Measurements from ENCODE around the gene THBS4.

THBS4 gene

GRCh38 chr5:80125962-80126480 lies 90.9 kb downstream of the THBS4 start:
- peaks cover 3% of the 10 kb centered on the region for H3K36me3 ChIP-seq (ENCODE audit: control insufficient read depth, insufficient read depth, low read length)
- peaks cover 22% of the 10 kb centered on the region for H3K4me1 ChIP-seq (ENCODE audit: control insufficient read depth, insufficient read depth, low read length, poor library complexity, severe bottlenecking)
- no peak overlapping the region for H3K27ac ChIP-seq (ENCODE audit: insufficient read depth, low read length, poor library complexity, severe bottlenecking)
- DNase-seq = no peak
- H3K27me3 ChIP-seq (replicated peaks; ENCODE audit: control insufficient read depth, insufficient read depth, low read length, poor library complexity, severe bottlenecking) = no peaks in the 10 kb centered on the region
- H3K4me3 ChIP-seq (ENCODE audit: insufficient read depth, low read depth, low read length, poor library complexity, severe bottlenecking) = no peak overlapping the region
- H3K9me3 ChIP-seq (ENCODE audit: control insufficient read depth, low read length) = no peaks in the 10 kb centered on the region

- Histone ChIP-seq H3K27ac (ENCODE audit: insufficient read depth, low read length, poor library complexity, severe bottlenecking) (no peak overlapping the region), H3K4me1 (ENCODE audit: control insufficient read depth, insufficient read depth, low read length, poor library complexity, severe bottlenecking) (peaks cover 27% of the 10 kb centered on the region), H3K4me3 (ENCODE audit: insufficient read depth, low read depth, low read length, poor library complexity, severe bottlenecking) (no peak overlapping the region), H3K9me3 (ENCODE audit: control insufficient read depth, low read length) (no peaks in the 10 kb centered on the region), H3K27me3 (replicated peaks; ENCODE audit: control insufficient read depth, insufficient read depth, low read length, poor library complexity, severe bottlenecking) (no peaks in the 10 kb centered on the region), H3K36me3 (ENCODE audit: control insufficient read depth, insufficient read depth, low read length) (peaks cover 3% of the 10 kb centered on the region)
- DNase-seq = no peak
Observed at GRCh38 chr5:80127116-80127552, 92.0 kb downstream of the THBS4 start.

DNA sequence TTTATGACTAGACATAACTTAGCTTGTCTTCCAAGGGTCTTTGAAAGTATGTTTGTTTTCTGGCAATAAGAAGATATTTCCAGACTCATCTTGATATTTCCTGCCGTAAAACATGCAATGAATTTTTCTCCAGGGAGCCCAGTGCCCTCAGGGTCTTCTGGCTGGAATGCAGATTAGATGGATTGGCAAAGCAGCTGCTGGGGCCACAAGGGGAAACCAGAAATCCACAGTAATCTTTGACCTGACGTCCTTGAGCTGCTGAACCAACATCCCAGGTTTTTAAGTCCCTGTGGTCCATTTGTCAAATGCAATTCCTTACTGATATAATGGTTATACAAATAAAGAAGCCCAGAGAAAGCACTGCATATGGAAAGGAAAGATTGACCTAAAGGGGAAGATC lies 93.0 kb downstream of the THBS4 start:
- no peaks in the 10 kb centered on the region for H3K27me3 ChIP-seq (replicated peaks; ENCODE audit: control insufficient read depth, insufficient read depth, low read length, poor library complexity, severe bottlenecking)
- H3K36me3 ChIP-seq (ENCODE audit: control insufficient read depth, insufficient read depth, low read length) = peaks cover 3% of the 10 kb centered on the region
- no peak overlapping the region for H3K27ac ChIP-seq (ENCODE audit: insufficient read depth, low read length, poor library complexity, severe bottlenecking)
- H3K9me3 ChIP-seq (ENCODE audit: control insufficient read depth, low read length) = no peaks in the 10 kb centered on the region
- no peak overlapping the region for H3K4me3 ChIP-seq (ENCODE audit: insufficient read depth, low read depth, low read length, poor library complexity, severe bottlenecking)
- DNase-seq = no peak
- H3K4me1 ChIP-seq (ENCODE audit: control insufficient read depth, insufficient read depth, low read length, poor library complexity, severe bottlenecking) = peaks cover 34% of the 10 kb centered on the region

- Histone ChIP-seq H3K27me3 (replicated peaks; ENCODE audit: control insufficient read depth, insufficient read depth, low read length, poor library complexity, severe bottlenecking) (no peaks in the 10 kb centered on the region), H3K4me3 (ENCODE audit: insufficient read depth, low read depth, low read length, poor library complexity, severe bottlenecking) (no peak overlapping the region), H3K4me1 (ENCODE audit: control insufficient read depth, insufficient read depth, low read length, poor library complexity, severe bottlenecking) (peaks cover 43% of the 10 kb centered on the region), H3K9me3 (ENCODE audit: control insufficient read depth, low read length) (no peaks in the 10 kb centered on the region), H3K36me3 (ENCODE audit: control insufficient read depth, insufficient read depth, low read length) (peaks cover 3% of the 10 kb centered on the region), H3K27ac (ENCODE audit: insufficient read depth, low read length, poor library complexity, severe bottlenecking) (no peak overlapping the region)
- DNase-seq = no peak
Observed at GRCh38 chr5:80129146-80129545, 94.0 kb downstream of the THBS4 start.
